Smooth muscle cell (in vitro differentiated cells): ENCODE results near the gene FGFR3. TPM values are rescaled to one million over a fixed set of nuclear protein-coding genes. Genes with fewer than 3 reads are reported as not detected.

Experiments
- DNase-seq: peaks from one replicate; lab custom pipeline; 2025; ENCODE audit not compliant: unreplicated experiment; lab: John Stamatoyannopoulos, UW
- H2AFZ ChIP-seq: fragments of 200-600 bp; sonication (generic); 2 replicates; pipeline ENCODE4 v1.6.0; 2016; ENCODE audit warnings: antibody characterized with exemption, low read depth, mild to moderate bottlenecking
- H3F3A ChIP-seq: fragments of 200-600 bp; sonication (generic); 2 replicates; pipeline ENCODE4 v1.6.0; 2017; ENCODE audit warnings: antibody characterized with exemption, low read depth
- H3K27ac ChIP-seq: fragments of 200-600 bp; sonication (generic); 2 replicates; pipeline ENCODE4 v1.5.1; 2016; ENCODE audit warnings: low read depth, mild to moderate bottlenecking
- H3K27me3 ChIP-seq: fragments of 200-600 bp; sonication (generic); 2 replicates; pipeline ENCODE4 v1.6.1; 2016; ENCODE audit warnings: low read depth, mild to moderate bottlenecking
- H3K36me3 ChIP-seq: fragments of 200-600 bp; sonication (generic); 2 replicates; pipeline ENCODE4 v1.5.1; 2016; ENCODE audit warnings: low read depth
- H3K4me1 ChIP-seq: fragments of 200-600 bp; sonication (generic); 2 replicates; pipeline ENCODE4 v1.5.1; 2016; ENCODE audit warnings: low read depth
- H3K4me2 ChIP-seq: fragments of 200-600 bp; sonication (generic); 2 replicates; pipeline ENCODE4 v1.6.0; 2016; ENCODE audit warnings: mild to moderate bottlenecking
- H3K4me3 ChIP-seq: fragments of 200-600 bp; sonication (generic); 2 replicates; pipeline ENCODE4 v1.5.1; 2016; ENCODE audit warnings: mild to moderate bottlenecking
- H3K79me2 ChIP-seq: fragments of 200-600 bp; sonication (generic); 2 replicates; pipeline ENCODE4 v1.6.0; 2016; ENCODE audit warnings: low read depth, mild to moderate bottlenecking
- H3K9ac ChIP-seq: fragments of 200-600 bp; sonication (generic); 2 replicates; pipeline ENCODE4 v1.6.0; 2016; ENCODE audit warnings: low read depth
- H3K9me3 ChIP-seq: fragments of 200-600 bp; sonication (generic); replicated peaks from 2 replicates; pipeline ENCODE4 v1.5.1; 2016; ENCODE audit warnings: low read depth
- H4K20me1 ChIP-seq: fragments of 200-600 bp; sonication (generic); 2 replicates; pipeline ENCODE4 v1.6.0; 2016; ENCODE audit warnings: low read depth
- WGBS: methylation state at CpG from one replicate; pipeline ENCODE4 v1.1.7; 2016; ENCODE audit warnings: low lambda C conversion rate; 5-methylcytosine and 5-hydroxymethylcytosine counted together
- polyA plus RNA-seq: library from polyadenylated mRNA; unstranded; fragments of >200 nt; fragmentation: Nextera tagmentation; extraction: Ambion mirVana; gene quantifications from 2 replicates; pipeline ENCODE4 v1.2.1, GENCODE V29; 2016
- total RNA-seq: library from RNA; depleted of rRNA; stranded (reverse); fragments of >200 nt; gene quantifications from 2 replicates; pipeline ENCODE4 v1.2.3, GENCODE V29; 2014
- TF ChIP-seq, protein P1 (sequence below): fragments of 200-600 bp; sonication (generic); IDR thresholded peaks from 2 replicates; pipeline ENCODE4 v1.5.1; 2017; ENCODE audit warnings: borderline replicate concordance, mild to moderate bottlenecking, antibody characterized with exemption; ENCODE audit not compliant: insufficient read depth, poor library complexity, severe bottlenecking

Gene FGFR3
- total and polyA plus RNA-seq, 2 experiments from 2014 or later = 6.6 to 13.6 TPM

DNA sequence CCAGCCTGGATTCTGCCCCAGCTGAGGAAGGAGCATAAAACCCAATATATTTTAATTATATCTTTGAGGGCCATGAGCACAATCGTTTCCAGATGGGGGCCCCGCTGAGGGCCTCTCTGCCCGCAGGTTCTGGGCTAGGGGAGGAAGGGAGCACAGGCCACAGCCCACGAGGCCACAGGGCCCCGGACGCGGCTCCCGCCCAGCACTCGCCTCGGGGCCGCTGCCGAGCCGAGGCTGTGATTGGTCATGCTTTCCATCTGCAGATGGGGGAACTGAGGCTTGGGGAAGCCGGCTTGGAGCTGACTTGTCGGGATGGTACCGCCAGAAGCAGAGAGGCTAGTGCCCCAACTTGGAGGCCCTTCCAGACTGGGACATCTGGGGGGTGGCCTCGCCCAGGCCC lies 37.8 kb upstream of the FGFR3 start:
- no peaks in the 10 kb centered on the region for H3F3A ChIP-seq
- H3K4me1 ChIP-seq = peaks cover 12% of the 10 kb centered on the region
- no peak overlapping the region for H3K4me2 ChIP-seq
- no peak overlapping the region for H3K4me3 ChIP-seq
- no peak overlapping the region for H3K9ac ChIP-seq
- no peak overlapping the region for H2AFZ ChIP-seq
- 88% methylated on average over 16 of the region's 17 CpGs for WGBS
- no peaks in the 10 kb centered on the region for H3K79me2 ChIP-seq
- TF ChIP-seq, protein P1, sequence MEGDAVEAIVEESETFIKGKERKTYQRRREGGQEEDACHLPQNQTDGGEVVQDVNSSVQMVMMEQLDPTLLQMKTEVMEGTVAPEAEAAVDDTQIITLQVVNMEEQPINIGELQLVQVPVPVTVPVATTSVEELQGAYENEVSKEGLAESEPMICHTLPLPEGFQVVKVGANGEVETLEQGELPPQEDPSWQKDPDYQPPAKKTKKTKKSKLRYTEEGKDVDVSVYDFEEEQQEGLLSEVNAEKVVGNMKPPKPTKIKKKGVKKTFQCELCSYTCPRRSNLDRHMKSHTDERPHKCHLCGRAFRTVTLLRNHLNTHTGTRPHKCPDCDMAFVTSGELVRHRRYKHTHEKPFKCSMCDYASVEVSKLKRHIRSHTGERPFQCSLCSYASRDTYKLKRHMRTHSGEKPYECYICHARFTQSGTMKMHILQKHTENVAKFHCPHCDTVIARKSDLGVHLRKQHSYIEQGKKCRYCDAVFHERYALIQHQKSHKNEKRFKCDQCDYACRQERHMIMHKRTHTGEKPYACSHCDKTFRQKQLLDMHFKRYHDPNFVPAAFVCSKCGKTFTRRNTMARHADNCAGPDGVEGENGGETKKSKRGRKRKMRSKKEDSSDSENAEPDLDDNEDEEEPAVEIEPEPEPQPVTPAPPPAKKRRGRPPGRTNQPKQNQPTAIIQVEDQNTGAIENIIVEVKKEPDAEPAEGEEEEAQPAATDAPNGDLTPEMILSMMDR = no peak
- no peaks in the 10 kb centered on the region for H3K27me3 ChIP-seq
- no peaks in the 10 kb centered on the region for H3K9me3 ChIP-seq
- H3K36me3 ChIP-seq = no peaks in the 10 kb centered on the region
- no peaks in the 10 kb centered on the region for H4K20me1 ChIP-seq
- H3K27ac ChIP-seq = no peak overlapping the region
- no peak for DNase-seq

DNA sequence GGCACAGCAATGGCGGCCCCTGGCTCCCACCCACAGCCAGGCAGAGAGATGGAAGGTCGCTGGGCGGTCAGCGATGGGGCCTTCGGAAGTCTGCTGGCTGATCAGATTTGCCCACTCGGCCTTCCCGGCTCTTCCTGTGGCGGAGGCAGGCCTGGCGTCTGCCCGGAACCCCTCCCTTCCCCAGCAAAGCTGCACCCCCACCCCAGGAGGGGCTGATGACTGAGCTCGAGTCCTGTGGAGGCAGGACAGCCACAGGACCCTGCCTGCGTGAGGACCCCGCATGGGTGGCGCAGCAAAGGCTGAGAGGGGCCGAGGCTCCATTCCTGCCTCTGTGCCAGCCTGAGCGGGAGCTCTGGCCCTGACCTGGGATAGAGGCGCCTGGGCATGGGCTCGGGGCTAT lies 37.0 kb upstream of the FGFR3 start:
- Histone ChIP-seq H3K4me2 (no peak overlapping the region), H3K9ac (no peak overlapping the region), H3K27ac (no peak overlapping the region), H3K79me2 (no peaks in the 10 kb centered on the region), H3K9me3 (no peaks in the 10 kb centered on the region), H3K4me1 (peaks cover 19% of the 10 kb centered on the region), H2AFZ (no peak overlapping the region), H3K36me3 (no peaks in the 10 kb centered on the region), H3K4me3 (no peak overlapping the region), H3F3A (no peaks in the 10 kb centered on the region), H4K20me1 (no peaks in the 10 kb centered on the region), H3K27me3 (no peaks in the 10 kb centered on the region)
- no peak for DNase-seq
- 90% methylated on average over 17 of the region's 18 CpGs for WGBS
- TF ChIP-seq, protein P1 = no peak

DNA sequence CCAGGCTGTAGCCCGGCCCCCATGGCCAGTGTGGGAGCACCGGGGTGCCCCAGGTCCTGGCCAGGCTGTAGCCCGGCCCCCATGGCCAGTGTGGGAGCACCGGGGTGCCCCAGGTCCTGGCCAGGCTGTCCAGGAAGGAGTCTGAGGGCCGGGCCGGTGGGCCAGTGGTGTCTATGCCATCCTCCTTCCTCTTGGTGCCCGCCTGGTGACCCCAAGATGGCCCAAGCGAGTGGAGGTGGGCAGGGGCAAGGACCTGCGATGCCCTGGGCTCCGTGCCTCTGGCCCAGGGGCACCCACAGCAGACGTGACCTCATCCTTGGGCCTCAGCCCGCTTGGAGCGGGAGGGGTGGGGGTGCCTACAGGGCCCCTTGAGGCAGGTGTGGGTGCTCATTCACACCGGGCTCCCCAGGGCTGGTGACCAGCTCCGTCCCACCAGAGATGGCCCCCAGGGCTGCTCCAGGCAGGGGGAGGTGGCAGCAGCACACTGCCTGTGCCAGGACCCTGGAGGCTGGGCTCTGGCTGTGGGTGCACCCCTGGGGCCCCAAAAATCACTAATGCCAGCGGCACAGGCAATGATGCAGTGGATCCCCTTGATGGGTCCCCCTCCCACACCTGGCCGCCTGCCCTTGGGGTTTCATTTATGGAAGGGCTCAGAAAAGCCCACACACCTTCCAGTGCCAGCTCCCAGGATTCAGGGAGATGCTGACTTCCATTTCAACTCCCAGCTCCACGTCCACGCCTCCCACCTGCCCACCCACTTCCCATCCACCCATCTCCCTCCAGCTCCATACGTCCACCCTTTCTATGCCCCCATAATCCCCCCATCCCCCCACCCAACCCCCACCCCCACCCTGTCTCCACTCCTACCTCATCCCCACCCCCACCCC lies 36.0 kb upstream of the FGFR3 start:
- DNase-seq = no peak
- TF ChIP-seq, protein P1 = no peak
- H3K4me3 ChIP-seq = no peak overlapping the region

More for the DNA sequence above, 36.0 kb upstream of the FGFR3 start:
- no peak overlapping the region for H3K9ac ChIP-seq
- no peaks in the 10 kb centered on the region for H3F3A ChIP-seq
- peaks cover 15% of the 10 kb centered on the region for H3K4me1 ChIP-seq
- H3K36me3 ChIP-seq = no peaks in the 10 kb centered on the region
- no peaks in the 10 kb centered on the region for H3K27me3 ChIP-seq
- no peak overlapping the region for H2AFZ ChIP-seq
- no peak overlapping the region for H3K27ac ChIP-seq
- H3K4me2 ChIP-seq = no peak overlapping the region
- H3K9me3 ChIP-seq = no peaks in the 10 kb centered on the region
- 91% methylated on average over 16 of the region's 20 CpGs for WGBS
- H3K79me2 ChIP-seq = no peaks in the 10 kb centered on the region
- no peaks in the 10 kb centered on the region for H4K20me1 ChIP-seq
